GM19395 (cell line): ENCODE measurements around the gene CD46.
A peak's percentile ranks its signal among the peaks of the same experiment; 100 is the strongest.
"Not testable (repeated sequence)": the region's sequence is repeated elsewhere in the genome, so short reads cannot be mapped to it uniquely, and the experiment has no call there.

Experiments
- ATAC-seq: cut with Tn5 transposase; IDR thresholded peaks from one replicate; pipeline ENCODE4 v1.9.1; 2021; ENCODE audit warnings: mild to moderate bottlenecking, moderate library complexity; ENCODE audit not compliant: unreplicated experiment

CD46 gene

GRCh38 chr1:207751790-207752455 lies at the start of gene CD46:
Gene CD46, plus strand, starts transcription at chr1:207752054. Its CDS starts 159 bp downstream, at chr1:207752213.
- peak; percentile 95 for ATAC-seq

GRCh38 chr1:207702317-207702716 lies 49.5 kb upstream of the CD46 start:
- ATAC-seq: no peak

- no peak for ATAC-seq
Observed at GRCh38 chr1:207703712-207704111, 48.1 kb upstream of the CD46 start.

GRCh38 chr1:207708004-207708403 lies 43.9 kb upstream of the CD46 start:
- ATAC-seq: not testable (repeated sequence)

- no peak for ATAC-seq
Observed at GRCh38 chr1:207711285-207711684, 40.6 kb upstream of the CD46 start.

- ATAC-seq: not testable (repeated sequence)
Observed at GRCh38 chr1:207712701-207713100, 39.2 kb upstream of the CD46 start.

- no peak for ATAC-seq
Observed at GRCh38 chr1:207713529-207713928, 38.3 kb upstream of the CD46 start.

GRCh38 chr1:207719234-207719633 lies 32.6 kb upstream of the CD46 start:
- no peak for ATAC-seq

GRCh38 chr1:207728200-207728858 lies 23.5 kb upstream of the CD46 start:
- ATAC-seq: not testable (repeated sequence)

GRCh38 chr1:207737503-207738157 lies 14.2 kb upstream of the CD46 start:
- not testable (repeated sequence) for ATAC-seq

GRCh38 chr1:207738158-207738659 lies 13.6 kb upstream of the CD46 start:
- ATAC-seq: not testable (repeated sequence)

GRCh38 chr1:207740207-207740606 lies 11.6 kb upstream of the CD46 start:
- ATAC-seq: no peak

GRCh38 chr1:207742850-207743555 lies 8.9 kb upstream of the CD46 start:
- no peak for ATAC-seq

GRCh38 chr1:207744000-207744534 lies 7.8 kb upstream of the CD46 start:
- no peak for ATAC-seq

- no peak for ATAC-seq
Observed at GRCh38 chr1:207745285-207745684, 6.6 kb upstream of the CD46 start.

- ATAC-seq: no peak
Observed at GRCh38 chr1:207745839-207746767, 5.8 kb upstream of the CD46 start.

- no peak for ATAC-seq
Observed at GRCh38 chr1:207747627-207748492, 4.0 kb upstream of the CD46 start.

GRCh38 chr1:207748737-207749528 lies 2.9 kb upstream of the CD46 start:
- ATAC-seq: no peak
